T1000 (cell line): ENCODE measurements around the gene PEX14.

Experiments used
- DNase-seq: peaks from one replicate; lab custom pipeline; 2025; ENCODE audit warnings: mixed read lengths; lab: John Stamatoyannopoulos, UW

PEX14 gene

GRCh38 chr1:10620776-10621175 is 146.0 kb downstream of the PEX14 start:
- DNase-seq = no peak

GRCh38 chr1:10621906-10622305 is 147.2 kb downstream of the PEX14 start:
- no peak for DNase-seq

GRCh38 chr1:10622910-10623685 is 148.3 kb downstream of the PEX14 start:
- DNase-seq = no peak

GRCh38 chr1:10623686-10624145 is 149.0 kb downstream of the PEX14 start:
- DNase-seq = no peak

- no peak for DNase-seq
Measured at GRCh38 chr1:10624256-10625050, 149.7 kb downstream of the PEX14 start.

- DNase-seq = no peak
Measured at GRCh38 chr1:10625076-10625475, 150.3 kb downstream of the PEX14 start.

GRCh38 chr1:10625554-10625953 is 150.8 kb downstream of the PEX14 start:
- no peak for DNase-seq

- no peak for DNase-seq
Measured at GRCh38 chr1:10626131-10626731, 151.5 kb downstream of the PEX14 start.

- no peak for DNase-seq
Measured at GRCh38 chr1:10626791-10627410, 152.2 kb downstream of the PEX14 start.

GRCh38 chr1:10628685-10629084 is 153.9 kb downstream of the PEX14 start:
- no peak for DNase-seq

GRCh38 chr1:10629091-10629815 is 154.5 kb downstream of the PEX14 start:
- DNase-seq = no peak

GRCh38 chr1:10629816-10630571 is 155.2 kb downstream of the PEX14 start:
- no peak for DNase-seq

- DNase-seq = no peak
Measured at GRCh38 chr1:10630661-10631120, 155.9 kb downstream of the PEX14 start.

- no peak for DNase-seq
Measured at GRCh38 chr1:10631121-10631810, 156.5 kb downstream of the PEX14 start.

GRCh38 chr1:10631811-10632593 is 157.3 kb downstream of the PEX14 start:
- no peak for DNase-seq

GRCh38 chr1:10632691-10633090 is 157.9 kb downstream of the PEX14 start:
- DNase-seq = no peak

- DNase-seq = no peak
Measured at GRCh38 chr1:10633416-10633815, 158.7 kb downstream of the PEX14 start.

GRCh38 chr1:10634075-10634427 is 159.3 kb downstream of the PEX14 start:
- no peak for DNase-seq

- DNase-seq = no peak
Measured at GRCh38 chr1:10634428-10635084, 159.8 kb downstream of the PEX14 start.
